SK-N-SH (cell line): ENCODE measurements around the gene PSMB11. TPM values are rescaled to one million over a fixed set of nuclear protein-coding genes. Genes with fewer than 3 reads are reported as not detected.

Experiments used
- CTCF ChIA-PET: fragments of 300-600, 350-600 bp; formaldehyde crosslinking; extraction: SDS; loops from one replicate; lab custom pipeline; 2021; lab: Yijun Ruan, JAX
- POLR2A ChIA-PET: fragments of 350-600 bp; sonication (Branson Sonifier 250); formaldehyde crosslinking; extraction: SDS; loops from one replicate; lab custom pipeline; 2020; ENCODE audit warnings: antibody characterized with exemption, inconsistent platforms; lab: Yijun Ruan, JAX
- DNase-seq: peaks from one replicate; pipeline ENCODE4 v3.0.0; 2012
- H2AFZ ChIP-seq: fragments of 200-600 bp; sonication (generic); 2 replicates; pipeline ENCODE4 v1.8.1; 2016; ENCODE audit warnings: antibody characterized with exemption, mild to moderate bottlenecking, low read depth
- H3F3A ChIP-seq: fragments of 200-600 bp; sonication (generic); replicated peaks from 2 replicates; pipeline ENCODE3; 2016; ENCODE audit warnings: antibody characterized with exemption, mild to moderate bottlenecking; ENCODE audit not compliant: insufficient read depth
- H3K27ac ChIP-seq, 2 experiments: fragments of 200-500 bp in 1 of 2; fragments of 200-600 bp in 1 of 2; sonication (Bioruptor generic) in 1 of 2; sonication (generic), shearing (Covaris generic) in 1 of 2; 2 replicates each; pipeline versions ENCODE4 v1.5.1 to v1.6.1; 2014 to 2016; ENCODE audit warnings: low read depth in 2 of 2, inconsistent platforms in 1 of 2, low read length in 1 of 2, mild to moderate bottlenecking in 1 of 2, mixed read lengths in 1 of 2
- H3K27me3 ChIP-seq: fragments of 200-600 bp; sonication (generic), shearing (Covaris generic); 2 replicates; pipeline ENCODE4 v1.6.1; 2016; ENCODE audit warnings: mixed run types; ENCODE audit not compliant: insufficient read depth
- H3K36me3 ChIP-seq, 2 experiments: fragments of 200-500 bp in 1 of 2; fragments of 200-600 bp in 1 of 2; sonication (Bioruptor generic) in 1 of 2; sonication (generic) in 1 of 2; replicated peaks in 1 of 2; 2 replicates each; pipeline versions ENCODE3 to v1.5.1; 2014 to 2016; ENCODE audit warnings: low read length in 1 of 2, mild to moderate bottlenecking in 1 of 2; ENCODE audit not compliant: insufficient read depth in 2 of 2, control insufficient read depth in 1 of 2
- H3K4me1 ChIP-seq, 2 experiments: fragments of 200-500 bp in 1 of 2; fragments of 200-600 bp in 1 of 2; sonication (Bioruptor generic) in 1 of 2; sonication (generic), shearing (Covaris generic) in 1 of 2; 2 replicates each; pipeline versions ENCODE4 v1.5.1 to v1.6.1; 2014 to 2016; ENCODE audit warnings: low read depth in 1 of 2, low read length in 1 of 2, mixed run types in 1 of 2; ENCODE audit not compliant: insufficient read depth in 2 of 2, control insufficient read depth in 1 of 2
- H3K4me2 ChIP-seq: fragments of 200-600 bp; sonication (generic), shearing (Covaris generic); 2 replicates; pipeline ENCODE4 v1.6.1; 2017; ENCODE audit warnings: mixed run types
- H3K4me3 ChIP-seq, 2 experiments: fragments of 200-500 bp in 1 of 2; fragments of 200-600 bp in 1 of 2; sonication (Bioruptor generic) in 1 of 2; sonication (generic), shearing (Covaris generic) in 1 of 2; 2 replicates each; pipeline versions ENCODE4 v1.5.1 to v1.8.1; 2014 to 2016; ENCODE audit warnings: low read depth in 2 of 2, inconsistent platforms in 1 of 2, low read length in 1 of 2, mild to moderate bottlenecking in 1 of 2, mixed read lengths in 1 of 2, moderate library complexity in 1 of 2
- H3K79me2 ChIP-seq: fragments of 200-600 bp; sonication (generic); 2 replicates; pipeline ENCODE4 v1.8.1; 2017; ENCODE audit warnings: mild to moderate bottlenecking; ENCODE audit not compliant: insufficient read depth
- H3K9ac ChIP-seq: fragments of 200-600 bp; sonication (generic); 2 replicates; pipeline ENCODE4 v1.6.1; 2017; ENCODE audit warnings: mixed run types
- H3K9me2 ChIP-seq: fragments of 200-600 bp; sonication (generic); 2 replicates; pipeline ENCODE4 v1.6.1; 2017; ENCODE audit warnings: mixed run types
- H3K9me3 ChIP-seq: fragments of 200-600 bp; sonication (generic); 2 replicates; pipeline ENCODE4 v1.6.1; 2017; ENCODE audit warnings: mixed run types, mild to moderate bottlenecking, moderate library complexity
- H4K20me1 ChIP-seq: fragments of 200-600 bp; sonication (generic); 2 replicates; pipeline ENCODE4 v1.6.1; 2017; ENCODE audit warnings: mild to moderate bottlenecking, mixed run types; ENCODE audit not compliant: insufficient read depth
- CHD2 ChIP-seq: fragments of 150-350 bp; IDR thresholded peaks from 2 replicates; pipeline ENCODE4 v1.6.1; 2018; ENCODE audit warnings: low read length; ENCODE audit not compliant: partially characterized antibody
- EP300 ChIP-seq, 2 experiments: IDR thresholded peaks; 2 replicates each; pipeline versions ENCODE4 v1.4.0 to v1.6.1; 2012; ENCODE audit warnings: borderline replicate concordance in 1 of 2, low read depth in 1 of 2, low read length in 1 of 2
- EZH2phosphoT487 ChIP-seq: fragments of 200-600 bp; sonication (generic); IDR thresholded peaks from 2 replicates; pipeline ENCODE4 v1.6.1; 2017; ENCODE audit warnings: low read depth, mixed run types, mild to moderate bottlenecking, antibody characterized with exemption, moderate library complexity, borderline replicate concordance
- FOSL2 ChIP-seq: IDR thresholded peaks from 2 replicates; pipeline ENCODE4 v1.4.0; 2012; ENCODE audit warnings: low read depth, mild to moderate bottlenecking, moderate library complexity, borderline replicate concordance
- MXI1 ChIP-seq: IDR thresholded peaks from 2 replicates; pipeline ENCODE4 v1.6.1; 2012; ENCODE audit warnings: mild to moderate bottlenecking, low read depth, low read length, improper control_type of control experiment
- POLR2AphosphoS5 ChIP-seq: IDR thresholded peaks from 2 replicates; pipeline ENCODE4 v1.6.1; 2012; ENCODE audit warnings: low read depth, low read length
- RAD21 ChIP-seq: IDR thresholded peaks from 2 replicates; pipeline ENCODE4 v1.6.1; 2012; ENCODE audit warnings: mild to moderate bottlenecking, low read length
- SMC3 ChIP-seq: IDR thresholded peaks from 2 replicates; pipeline ENCODE4 v1.6.1; 2012; ENCODE audit warnings: low read depth, low read length, improper control_type of control experiment
- TEAD4 ChIP-seq: IDR thresholded peaks from 2 replicates; pipeline ENCODE4 v1.4.0; 2012; ENCODE audit warnings: mild to moderate bottlenecking, borderline replicate concordance; ENCODE audit not compliant: insufficient read depth
- WGBS: methylation state at CpG from one replicate; pipeline ENCODE4 v1.1.6; 2017; ENCODE audit warnings: low lambda C conversion rate; 5-methylcytosine and 5-hydroxymethylcytosine counted together
- polyA plus RNA-seq, 3 experiments: library from polyadenylated mRNA; depleted of rRNA; stranded (reverse); fragments of >200 nt; gene quantifications; 2 replicates each; pipeline ENCODE4 v1.2.3, GENCODE V29; 2012
- TF ChIP-seq, protein P1 (sequence below): fragments of 200-600 bp; sonication (generic); IDR thresholded peaks from 2 replicates; pipeline ENCODE4 v1.6.1; 2017; ENCODE audit warnings: antibody characterized with exemption, mild to moderate bottlenecking, moderate library complexity
- TF ChIP-seq, protein P2 (sequence below): IDR thresholded peaks from 2 replicates; pipeline ENCODE4 v1.4.0; 2012; ENCODE audit warnings: low read depth, borderline replicate concordance
- TF ChIP-seq, protein P3 (sequence below): IDR thresholded peaks from 2 replicates; pipeline ENCODE4 v1.4.0; 2012; ENCODE audit warnings: low read depth

PSMB11 gene
- polyA plus RNA-seq, 1 of the 3 experiments (the other 2 are of a cell fraction), result not detected

DNA sequence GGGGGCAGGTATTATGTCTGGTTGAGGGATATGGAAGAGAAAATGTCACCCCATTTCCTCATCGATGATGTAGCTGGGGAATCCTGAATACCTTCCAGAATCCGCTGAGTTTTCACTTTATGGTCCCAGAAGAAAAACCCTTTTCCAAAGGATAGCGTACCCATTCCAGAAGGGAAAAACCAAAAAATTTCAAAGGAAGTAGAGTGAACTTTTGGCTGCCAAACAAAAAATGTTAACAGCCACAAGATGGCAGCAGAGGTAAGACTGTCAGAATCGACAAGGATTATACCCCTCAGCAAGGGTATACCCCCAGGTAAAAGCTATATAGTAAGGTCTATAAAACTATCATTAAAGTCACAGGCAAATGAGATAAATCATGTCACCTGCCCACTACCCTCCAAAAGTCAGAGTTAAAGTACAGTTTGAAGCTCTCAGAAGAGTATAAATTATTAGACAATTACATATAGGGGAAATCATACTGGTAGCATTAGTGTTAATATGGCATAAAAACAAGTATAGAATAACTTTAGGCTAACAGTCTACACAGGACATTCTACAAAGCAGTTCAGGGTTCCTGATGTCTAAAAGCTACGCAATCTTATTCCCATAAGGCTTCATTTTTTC, 34.9 kb downstream of the PSMB11 start:
- H3K36me3 ChIP-seq, result peaks cover 74 to 87% of the 10 kb centered on the region in 2 experiments
- no peaks in the 10 kb centered on the region for H3K27me3 ChIP-seq
- peaks cover 60% of the 10 kb centered on the region for H3F3A ChIP-seq
- no peaks in the 10 kb centered on the region for H4K20me1 ChIP-seq
- 0 out of 4 replicates have a peak overlapping the region, but pooled peaks of 1 of the 2 experiments have one; percentile 75 for H3K27ac ChIP-seq
- CTCF ChIA-PET, result interaction anchor here (0.6 to 5.8 kb wide), 33 partner anchors 9 to 249 kb away, joined by 3 to 73 read pairs (median 5); partner anchors contain the start of genes ACIN1, C14orf119, CDH24 and HAUS4
- WGBS, result 59% methylated on average over 5 of the region's 5 CpGs
- no peak overlapping the region for H3K9ac ChIP-seq
- POLR2A ChIA-PET, result interaction anchor here (0.8 kb wide), 1 partner anchor 18 kb away, joined by 3 read pairs; the partner anchor contains the start of genes ACIN1 and C14orf119
- peak; percentile 48 for DNase-seq
- H3K4me2 ChIP-seq, result no peak overlapping the region
- no peaks in the 10 kb centered on the region for H3K9me3 ChIP-seq
- no peak overlapping the region for H3K4me3 ChIP-seq
- H2AFZ ChIP-seq, result no peak overlapping the region
- TF ChIP-seq FOSL2, result no peak
- TF ChIP-seq RAD21, result peak; percentile 41
- no peak for TF ChIP-seq POLR2AphosphoS5
- TF ChIP-seq EZH2phosphoT487, result no peak
- TF ChIP-seq, protein P1, sequence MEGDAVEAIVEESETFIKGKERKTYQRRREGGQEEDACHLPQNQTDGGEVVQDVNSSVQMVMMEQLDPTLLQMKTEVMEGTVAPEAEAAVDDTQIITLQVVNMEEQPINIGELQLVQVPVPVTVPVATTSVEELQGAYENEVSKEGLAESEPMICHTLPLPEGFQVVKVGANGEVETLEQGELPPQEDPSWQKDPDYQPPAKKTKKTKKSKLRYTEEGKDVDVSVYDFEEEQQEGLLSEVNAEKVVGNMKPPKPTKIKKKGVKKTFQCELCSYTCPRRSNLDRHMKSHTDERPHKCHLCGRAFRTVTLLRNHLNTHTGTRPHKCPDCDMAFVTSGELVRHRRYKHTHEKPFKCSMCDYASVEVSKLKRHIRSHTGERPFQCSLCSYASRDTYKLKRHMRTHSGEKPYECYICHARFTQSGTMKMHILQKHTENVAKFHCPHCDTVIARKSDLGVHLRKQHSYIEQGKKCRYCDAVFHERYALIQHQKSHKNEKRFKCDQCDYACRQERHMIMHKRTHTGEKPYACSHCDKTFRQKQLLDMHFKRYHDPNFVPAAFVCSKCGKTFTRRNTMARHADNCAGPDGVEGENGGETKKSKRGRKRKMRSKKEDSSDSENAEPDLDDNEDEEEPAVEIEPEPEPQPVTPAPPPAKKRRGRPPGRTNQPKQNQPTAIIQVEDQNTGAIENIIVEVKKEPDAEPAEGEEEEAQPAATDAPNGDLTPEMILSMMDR, result peak; percentile 80
- TF ChIP-seq, all 33 proteins: peak for 2
- H3K4me1 ChIP-seq, result peaks cover 6 to 30% of the 10 kb centered on the region in 2 experiments
- peaks cover 39% of the 10 kb centered on the region for H3K79me2 ChIP-seq
- H3K9me2 ChIP-seq, result no peaks in the 10 kb centered on the region

DNA sequence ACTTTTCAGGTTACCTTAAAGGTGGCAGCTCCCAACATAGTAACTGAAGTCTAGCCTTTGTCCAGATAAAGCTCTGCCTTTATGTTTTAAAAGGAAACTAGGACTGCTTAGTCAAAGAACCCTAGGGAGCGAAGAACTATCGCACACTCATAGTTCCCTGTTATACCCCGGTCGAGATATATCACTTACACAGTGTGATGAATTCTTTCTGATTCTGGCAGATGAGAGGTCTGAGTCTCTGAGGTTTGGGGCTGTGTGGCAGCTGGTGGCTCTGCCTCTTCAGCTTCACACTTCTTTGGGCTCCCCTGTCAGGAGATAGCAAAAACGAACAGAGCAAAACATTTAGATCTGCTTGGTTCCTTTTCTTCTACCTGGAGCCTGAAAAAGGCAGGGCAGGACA, 36.0 kb downstream of the PSMB11 start:
- ChIA-PET POLR2A (no interaction called here), CTCF (interaction anchor here (0.8 to 5.8 kb wide), 17 partner anchors 10 to 515 kb away, joined by 3 to 73 read pairs (median 7); partner anchors contain the start of genes ACIN1, C14orf119, CDH24 and HAUS4)
- no peak for DNase-seq
- peaks cover 49% of the 10 kb centered on the region for H3K79me2 ChIP-seq
- 89% methylated on average over 5 of the region's 5 CpGs for WGBS
- H2AFZ ChIP-seq, result no peak overlapping the region
- peaks cover 78 to 79% of the 10 kb centered on the region in 2 experiments for H3K36me3 ChIP-seq
- H3F3A ChIP-seq, result peaks cover 51% of the 10 kb centered on the region
- H3K4me2 ChIP-seq, result no peak overlapping the region
- TF ChIP-seq FOSL2, result no peak
- no peak for TF ChIP-seq EP300 (IDR thresholded peaks at IDR 0.05; ENCODE audit: borderline replicate concordance in 1 of 2, low read depth in 1 of 2, low read length in 1 of 2)
- TF ChIP-seq SMC3, result no peak
- TF ChIP-seq TEAD4, result no peak
- no peak for TF ChIP-seq CHD2
- TF ChIP-seq MXI1, result no peak
- TF ChIP-seq, protein P2, sequence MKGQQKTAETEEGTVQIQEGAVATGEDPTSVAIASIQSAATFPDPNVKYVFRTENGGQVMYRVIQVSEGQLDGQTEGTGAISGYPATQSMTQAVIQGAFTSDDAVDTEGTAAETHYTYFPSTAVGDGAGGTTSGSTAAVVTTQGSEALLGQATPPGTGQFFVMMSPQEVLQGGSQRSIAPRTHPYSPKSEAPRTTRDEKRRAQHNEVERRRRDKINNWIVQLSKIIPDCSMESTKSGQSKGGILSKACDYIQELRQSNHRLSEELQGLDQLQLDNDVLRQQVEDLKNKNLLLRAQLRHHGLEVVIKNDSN, result no peak
- TF ChIP-seq, protein P3, sequence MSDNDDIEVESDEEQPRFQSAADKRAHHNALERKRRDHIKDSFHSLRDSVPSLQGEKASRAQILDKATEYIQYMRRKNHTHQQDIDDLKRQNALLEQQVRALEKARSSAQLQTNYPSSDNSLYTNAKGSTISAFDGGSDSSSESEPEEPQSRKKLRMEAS, result no peak
- no peaks in the 10 kb centered on the region for H3K9me2 ChIP-seq
- H3K9me3 ChIP-seq, result no peaks in the 10 kb centered on the region
- no peak overlapping the region for H3K4me3 ChIP-seq
- H3K4me1 ChIP-seq, result peaks cover 0 to 22% of the 10 kb centered on the region in 2 experiments; a peak in 2 of 4 replicates
- H3K27me3 ChIP-seq, result no peaks in the 10 kb centered on the region
- no peaks in the 10 kb centered on the region for H4K20me1 ChIP-seq
- H3K27ac ChIP-seq, result peak overlapping the region; percentile 44 to 75; a peak in 3 of 4 replicates
- H3K9ac ChIP-seq, result no peak overlapping the region
